ENCODE results near the gene IFTAP.
"Not testable (repeated sequence)": the region's sequence is repeated elsewhere in the genome, so short reads cannot be mapped to it uniquely, and the experiment has no call there.

Gene IFTAP

GRCh38 chr11:36627471-36627870, 33.2 kb downstream of the IFTAP start:
- H3K27ac ChIP-seq, result no peak overlapping the region
- no peaks in the 10 kb centered on the region for H3K9me3 ChIP-seq
- no peaks in the 10 kb centered on the region for H3K36me3 ChIP-seq
- H3K27me3 ChIP-seq, result no peaks in the 10 kb centered on the region
- H3K9ac ChIP-seq, result no peak overlapping the region
- no peaks in the 10 kb centered on the region for H4K20me1 ChIP-seq
- no peak for TF ChIP-seq Cebpa-rat (IDR thresholded peaks at IDR 0.05)
- H3K4me2 ChIP-seq, result no peak overlapping the region
- no peak overlapping the region for H3K4me3 ChIP-seq
- H3K4me1 ChIP-seq, result peaks cover 58% of the 10 kb centered on the region

GRCh38 chr11:36628141-36628540, 33.8 kb downstream of the IFTAP start:
- Histone ChIP-seq H3K27me3 (no peaks in the 10 kb centered on the region), H3K27ac (no peak overlapping the region), H3K4me3 (no peak overlapping the region), H3K9ac (no peak overlapping the region), H3K9me3 (no peaks in the 10 kb centered on the region), H3K4me2 (no peak overlapping the region), H4K20me1 (no peaks in the 10 kb centered on the region), H3K4me1 (peaks cover 54% of the 10 kb centered on the region), H3K36me3 (no peaks in the 10 kb centered on the region)
- no peak for TF ChIP-seq Cebpa-rat (IDR thresholded peaks at IDR 0.05)

GRCh38 chr11:36628765-36629244, 34.5 kb downstream of the IFTAP start:
- Histone ChIP-seq H3K27ac (no peak overlapping the region), H3K9ac (no peak overlapping the region), H3K4me2 (no peak overlapping the region), H3K27me3 (no peaks in the 10 kb centered on the region), H4K20me1 (no peaks in the 10 kb centered on the region), H3K9me3 (no peaks in the 10 kb centered on the region), H3K36me3 (no peaks in the 10 kb centered on the region), H3K4me3 (no peak overlapping the region), H3K4me1 (peaks cover 48% of the 10 kb centered on the region)
- no peak for TF ChIP-seq Cebpa-rat (IDR thresholded peaks at IDR 0.05)

GRCh38 chr11:36631774-36632173, 37.5 kb downstream of the IFTAP start:
- no peaks in the 10 kb centered on the region for H3K36me3 ChIP-seq
- H3K27ac ChIP-seq, result peak overlapping the region; percentile 60
- no peak overlapping the region for H3K9ac ChIP-seq
- H3K9me3 ChIP-seq, result peaks cover 12% of the 10 kb centered on the region
- no peak overlapping the region for H3K4me3 ChIP-seq
- no peaks in the 10 kb centered on the region for H3K27me3 ChIP-seq
- H4K20me1 ChIP-seq, result no peaks in the 10 kb centered on the region
- peak overlapping the region; percentile 82 for H3K4me2 ChIP-seq
- H3K4me1 ChIP-seq, result peaks cover 34% of the 10 kb centered on the region
- no peak for TF ChIP-seq Cebpa-rat (IDR thresholded peaks at IDR 0.05)

- no peak for TF ChIP-seq Cebpa-rat (IDR thresholded peaks at IDR 0.05)
Measured at GRCh38 chr11:36635066-36635862, 41.0 kb downstream of the IFTAP start.

GRCh38 chr11:36638556-36638955, 44.3 kb downstream of the IFTAP start:
- no peaks in the 10 kb centered on the region for H4K20me1 ChIP-seq
- H3K9me3 ChIP-seq, result peaks cover 17% of the 10 kb centered on the region
- no peak for TF ChIP-seq Cebpa-rat (IDR thresholded peaks at IDR 0.05)
- H3K27me3 ChIP-seq, result no peaks in the 10 kb centered on the region
- no peak overlapping the region for H3K4me2 ChIP-seq
- no peak overlapping the region for H3K4me3 ChIP-seq
- no peak overlapping the region for H3K9ac ChIP-seq
- no peaks in the 10 kb centered on the region for H3K36me3 ChIP-seq
- no peaks in the 10 kb centered on the region for H3K4me1 ChIP-seq
- no peak overlapping the region for H3K27ac ChIP-seq

More at GRCh38 chr11:36635066-36635862, 41.0 kb downstream of the IFTAP start:
- Histone ChIP-seq H3K9me3 (peaks cover 17% of the 10 kb centered on the region), H3K9ac (no peak overlapping the region), H3K4me2 (no peak overlapping the region), H3K27ac (no peak overlapping the region), H3K4me1 (peaks cover 22% of the 10 kb centered on the region), H3K27me3 (no peaks in the 10 kb centered on the region), H4K20me1 (no peaks in the 10 kb centered on the region), H3K36me3 (no peaks in the 10 kb centered on the region), H3K4me3 (no peak overlapping the region)

GRCh38 chr11:36657610-36658267, 63.4 kb downstream of the IFTAP start:
- Histone ChIP-seq H3K4me2 (peak overlapping the region; percentile 18; the same call in 1 of the 2 replicates), H3K4me1 (peaks cover 7% of the 10 kb centered on the region), H3K9ac (no peak overlapping the region), H3K9me3 (peaks cover 15% of the 10 kb centered on the region), H3K27ac (no peak overlapping the region), H4K20me1 (no peaks in the 10 kb centered on the region), H3K27me3 (no peaks in the 10 kb centered on the region), H3K4me3 (no peak overlapping the region), H3K36me3 (no peaks in the 10 kb centered on the region)
- TF ChIP-seq Cebpa-rat (IDR thresholded peaks at IDR 0.05), result no peak

GRCh38 chr11:36661359-36661758, 67.1 kb downstream of the IFTAP start:
- H3K4me2 ChIP-seq, H3K27me3 ChIP-seq, H3K36me3 ChIP-seq, H3K9ac ChIP-seq, H3K4me3 ChIP-seq, H3K27ac ChIP-seq, H3K4me1 ChIP-seq, H4K20me1 ChIP-seq: not testable (repeated sequence)
- H3K9me3 ChIP-seq, result peaks cover 19% of the 10 kb centered on the region

GRCh38 chr11:36672815-36673450, 78.6 kb downstream of the IFTAP start:
- Histone ChIP-seq H3K27ac (no peak overlapping the region), H3K27me3 (no peaks in the 10 kb centered on the region), H4K20me1 (no peaks in the 10 kb centered on the region), H3K9me3 (peaks cover 12% of the 10 kb centered on the region), H3K36me3 (no peaks in the 10 kb centered on the region), H3K4me1 (no peaks in the 10 kb centered on the region), H3K4me2 (no peak overlapping the region), H3K4me3 (no peak overlapping the region), H3K9ac (no peak overlapping the region)
- no peak for TF ChIP-seq Cebpa-rat (IDR thresholded peaks at IDR 0.05)

GRCh38 chr11:36679547-36679946, 85.2 kb downstream of the IFTAP start:
- not testable (repeated sequence) for H3K9ac ChIP-seq, H3K4me3 ChIP-seq, H4K20me1 ChIP-seq, H3K36me3 ChIP-seq, H3K4me2 ChIP-seq, H3K27me3 ChIP-seq, H3K9me3 ChIP-seq, H3K27ac ChIP-seq, H3K4me1 ChIP-seq
